Measurements from ENCODE around the gene CROCC2. TPM values are rescaled to one million over a fixed set of nuclear protein-coding genes. Genes with fewer than 3 reads are reported as not detected.

CROCC2 gene
- total RNA-seq, 1 experiment from 2014 or later = not detected

GRCh38 chr2:240952496-240953246 is 46.5 kb downstream of the CROCC2 start:
- Histone ChIP-seq H3K36me3 (ENCODE audit: control insufficient read depth in 1 of 2, insufficient read depth in 2 of 2, low read length in 2 of 2) (no peaks in the 10 kb centered on the region), H3K9ac (ENCODE audit: low read length) (no peak overlapping the region), H3K27ac (ENCODE audit: low read depth, low read length) (no peak overlapping the region), H3K4me3 (replicated peaks in 1 of 2; ENCODE audit: low read depth in 1 of 2, low read length in 2 of 2) (no peak overlapping the region), H3K79me2 (ENCODE audit: insufficient read depth, low read length) (no peaks in the 10 kb centered on the region), H3K9me2 (ENCODE audit: insufficient read depth) (no peaks in the 10 kb centered on the region), H3K27me3 (ENCODE audit: insufficient read depth, low read length) (peaks cover 10% of the 10 kb centered on the region), H3K4me2 (ENCODE audit: low read length) (no peak overlapping the region), H2AFZ (ENCODE audit: low read depth, low read length, poor library complexity, severe bottlenecking) (no peak overlapping the region), H4K20me1 (ENCODE audit: insufficient read depth) (no peaks in the 10 kb centered on the region), H3K9me3 (ENCODE audit: control insufficient read depth in 1 of 2, insufficient read depth in 1 of 2, low read depth in 1 of 2, low read length in 2 of 2) (no peaks in the 10 kb centered on the region), H3K4me1 (ENCODE audit: control insufficient read depth in 1 of 2, insufficient read depth in 2 of 2, low read length in 2 of 2) (no peaks in the 10 kb centered on the region)
- DNase-seq (ENCODE audit: low read depth, low spot score) (no peak), ATAC-seq (no peak)
- POLR2A ChIA-PET = no interaction called here
- intact Hi-C loops (cut with micrococcal nuclease) = no loop called here
- no peak for TF ChIP-seq CBX3 (IDR thresholded peaks at IDR 0.05; ENCODE audit: low read depth)
- no peak for TF ChIP-seq ATF3 (IDR thresholded peaks at IDR 0.05)
- TF ChIP-seq ZFX (IDR thresholded peaks at IDR 0.05) = no peak
- TF ChIP-seq JUND (IDR thresholded peaks at IDR 0.05) = no peak
- TF ChIP-seq FOSL1 (IDR thresholded peaks at IDR 0.05; ENCODE audit: low read depth) = no peak
- no peak for TF ChIP-seq POLR2AphosphoS5 (IDR thresholded peaks at IDR 0.05; ENCODE audit: low read depth, low read length)
- no peak for TF ChIP-seq EZH2 (IDR thresholded peaks at IDR 0.05)
- TF ChIP-seq RAD21 (IDR thresholded peaks at IDR 0.05; ENCODE audit: low read depth) = no peak
- no peak for TF ChIP-seq MAX (IDR thresholded peaks at IDR 0.05)
- TF ChIP-seq EZH2phosphoT487 (IDR thresholded peaks at IDR 0.05; ENCODE audit: borderline replicate concordance) = no peak
- no peak for TF ChIP-seq CEBPB (IDR thresholded peaks at IDR 0.05; ENCODE audit: low read depth)
- TF ChIP-seq CTCF (IDR thresholded peaks at IDR 0.05 in 2 of 3, conservative IDR thresholded peaks at IDR 0.05 in 1 of 3; ENCODE audit: borderline replicate concordance in 1 of 3, insufficient read depth in 1 of 3, low read depth in 2 of 3, low read length in 2 of 3) = no peak
- no peak for TF ChIP-seq ELF1 (IDR thresholded peaks at IDR 0.05; ENCODE audit: borderline replicate concordance, low read depth)
- TF ChIP-seq EGR1 (IDR thresholded peaks at IDR 0.05; ENCODE audit: low read depth) = no peak
- no peak for TF ChIP-seq TCF7L2 (IDR thresholded peaks at IDR 0.05; ENCODE audit: borderline replicate concordance, extremely low read depth, insufficient read depth, insufficient read length)
- TF ChIP-seq YY1 (IDR thresholded peaks at IDR 0.05; ENCODE audit: extremely low read depth, insufficient replicate concordance, low read depth, low read length) = no peak
- RAD21 ChIA-PET (ENCODE audit: low non-redundant PET in 1 of 2, low total read pairs in 2 of 2, uncharacterized antibody in 2 of 2, unreplicated experiment in 2 of 2) = no interaction called here
- CTCF ChIA-PET = no interaction called here
- no TSS peak for BruUV-seq (replicated peaks)
